Mesendoderm (in vitro differentiated cells): ENCODE data around the gene TIMM13.
A peak's percentile ranks its signal among the peaks of the same experiment; 100 is the strongest.

Source experiments
- DNase-seq: peaks from one replicate; pipeline ENCODE4 v3.0.0; 2013
- H2AK5ac ChIP-seq: 2 replicates; pipeline ENCODE4 v1.6.1; 2013; ENCODE audit warnings: low read length, inconsistent platforms
- H2BK120ac ChIP-seq: 2 replicates; pipeline ENCODE4 v1.6.1; 2013; ENCODE audit warnings: low read depth, mild to moderate bottlenecking, low read length, moderate library complexity, mixed read lengths
- H2BK15ac ChIP-seq: replicated peaks from 2 replicates; pipeline ENCODE4 v1.6.1; 2013; ENCODE audit warnings: low read depth, mild to moderate bottlenecking, moderate library complexity
- H2BK5ac ChIP-seq: 2 replicates; pipeline ENCODE4 v1.6.1; 2013; ENCODE audit warnings: low read length, inconsistent platforms
- H3K18ac ChIP-seq: 2 replicates; pipeline ENCODE4 v1.6.1; 2013; ENCODE audit warnings: mild to moderate bottlenecking, low read length, mixed read lengths
- H3K23ac ChIP-seq: one replicate; pipeline ENCODE4 v1.6.1; 2013; ENCODE audit warnings: low read length
- H3K27ac ChIP-seq: 2 replicates; pipeline ENCODE4 v1.5.1; 2013; ENCODE audit warnings: low read depth, mild to moderate bottlenecking, inconsistent platforms, low read length, moderate library complexity
- H3K27me3 ChIP-seq: 2 replicates; pipeline ENCODE4 v1.6.1; 2013; ENCODE audit warnings: low read length, control low read depth, mild to moderate bottlenecking, inconsistent platforms; ENCODE audit not compliant: insufficient read depth, poor library complexity
- H3K36me3 ChIP-seq: 2 replicates; pipeline ENCODE4 v1.6.1; 2013; ENCODE audit warnings: low read length, inconsistent platforms; ENCODE audit not compliant: control insufficient read depth, insufficient read depth
- H3K4ac ChIP-seq: one replicate; pipeline ENCODE4 v1.6.1; 2013; ENCODE audit warnings: low read depth, mild to moderate bottlenecking, low read length, moderate library complexity
- H3K4me1 ChIP-seq: 2 replicates; pipeline ENCODE4 v1.6.1; 2013; ENCODE audit warnings: low read depth, low read length, inconsistent platforms; ENCODE audit not compliant: control insufficient read depth
- H3K4me2 ChIP-seq: 2 replicates; pipeline ENCODE4 v1.6.1; 2013; ENCODE audit warnings: low read length
- H3K4me3 ChIP-seq: 2 replicates; pipeline ENCODE4 v1.5.1; 2013; ENCODE audit warnings: mild to moderate bottlenecking, low read length
- H3K56ac ChIP-seq: one replicate; pipeline ENCODE4 v1.6.1; 2013; ENCODE audit warnings: low read length
- H3K79me1 ChIP-seq: 2 replicates; pipeline ENCODE4 v1.6.1; 2013; ENCODE audit warnings: low read length, inconsistent platforms
- H3K79me2 ChIP-seq: 2 replicates; pipeline ENCODE4 v1.6.1; 2013; ENCODE audit warnings: mild to moderate bottlenecking, low read length; ENCODE audit not compliant: control insufficient read depth, insufficient read depth
- H3K9ac ChIP-seq: 2 replicates; pipeline ENCODE4 v1.6.1; 2013; ENCODE audit warnings: low read length, inconsistent platforms
- H4K5ac ChIP-seq: one replicate; pipeline ENCODE4 v1.6.1; 2013; ENCODE audit warnings: low read length
- H4K8ac ChIP-seq: one replicate; pipeline ENCODE4 v1.6.1; 2013; ENCODE audit warnings: low read depth, mild to moderate bottlenecking, control low read depth, low read length, moderate library complexity
- WGBS: extraction: QIAGEN DNeasy Blood & Tissue Kit; methylation state at CpG from one replicate; pipeline ENCODE4 v1.1.7; 2013; ENCODE audit warnings: low lambda C conversion rate, missing lambda C conversion rate; ENCODE audit not compliant: insufficient coverage; ENCODE audit errors: extremely low coverage; 5-methylcytosine and 5-hydroxymethylcytosine counted together

TIMM13 gene

GRCh38 chr19:2432131-2432848 is 4.9 kb upstream of the TIMM13 start:
- Histone ChIP-seq H3K27ac (no peak overlapping the region), H3K79me1 (peaks cover 2% of the 10 kb centered on the region), H3K9ac (no peak overlapping the region), H3K4ac (no peak overlapping the region), H2AK5ac (no peak overlapping the region), H2BK5ac (no peak overlapping the region), H3K27me3 (no peaks in the 10 kb centered on the region), H3K4me1 (no peaks in the 10 kb centered on the region), H3K23ac (no peak overlapping the region), H3K4me3 (no peak overlapping the region), H4K8ac (no peak overlapping the region), H3K79me2 (no peaks in the 10 kb centered on the region), H2BK120ac (no peak overlapping the region), H3K36me3 (peaks cover 20% of the 10 kb centered on the region), H3K18ac (no peak overlapping the region), H3K4me2 (no peak overlapping the region), H4K5ac (no peak overlapping the region), H2BK15ac (no peak overlapping the region), H3K56ac (no peak overlapping the region)
- no CpG with 5 or more reads among the region's 25 CpGs for WGBS
- DNase-seq = no peak

- peaks cover 20% of the 10 kb centered on the region for H3K36me3 ChIP-seq
- H2BK15ac ChIP-seq = no peak overlapping the region
- H3K56ac ChIP-seq = no peak overlapping the region
- no peak overlapping the region for H4K8ac ChIP-seq
- H3K4me3 ChIP-seq = no peak overlapping the region
- no peak overlapping the region for H3K27ac ChIP-seq
- H4K5ac ChIP-seq = no peak overlapping the region
- H3K4ac ChIP-seq = no peak overlapping the region
- no peak for DNase-seq
- no peak overlapping the region for H3K9ac ChIP-seq
- H3K27me3 ChIP-seq = no peaks in the 10 kb centered on the region
- no peaks in the 10 kb centered on the region for H3K4me1 ChIP-seq
- H3K18ac ChIP-seq = no peak overlapping the region
- H2BK5ac ChIP-seq = no peak overlapping the region
- H3K79me1 ChIP-seq = peaks cover 2% of the 10 kb centered on the region
- no peak overlapping the region for H3K23ac ChIP-seq
- H3K79me2 ChIP-seq = peaks cover 5% of the 10 kb centered on the region
- no CpG with 5 or more reads among the region's 37 CpGs for WGBS
- H3K4me2 ChIP-seq = no peak overlapping the region
- no peak overlapping the region for H2BK120ac ChIP-seq
- no peak overlapping the region for H2AK5ac ChIP-seq
Observed at GRCh38 chr19:2431318-2432055, 4.1 kb upstream of the TIMM13 start.

GRCh38 chr19:2429917-2430535 is 2.6 kb upstream of the TIMM13 start:
- no peak overlapping the region for H3K9ac ChIP-seq
- no peak overlapping the region for H2BK120ac ChIP-seq
- H4K5ac ChIP-seq = no peak overlapping the region
- no peak for DNase-seq
- no peaks in the 10 kb centered on the region for H3K27me3 ChIP-seq
- H3K4me3 ChIP-seq = no peak overlapping the region
- H3K18ac ChIP-seq = no peak overlapping the region
- peaks cover 17% of the 10 kb centered on the region for H3K36me3 ChIP-seq
- H3K23ac ChIP-seq = no peak overlapping the region
- no peak overlapping the region for H3K27ac ChIP-seq
- H3K79me1 ChIP-seq = peaks cover 8% of the 10 kb centered on the region
- no peak overlapping the region for H3K56ac ChIP-seq
- H3K79me2 ChIP-seq = peaks cover 15% of the 10 kb centered on the region
- no peak overlapping the region for H3K4me2 ChIP-seq
- H2BK15ac ChIP-seq = no peak overlapping the region
- H2BK5ac ChIP-seq = no peak overlapping the region
- no peak overlapping the region for H3K4ac ChIP-seq
- no peak overlapping the region for H4K8ac ChIP-seq
- H3K4me1 ChIP-seq = no peaks in the 10 kb centered on the region
- WGBS = no CpG with 5 or more reads among the region's 25 CpGs
- no peak overlapping the region for H2AK5ac ChIP-seq

GRCh38 chr19:2428756-2429711 is 1.6 kb upstream of the TIMM13 start:
- Histone ChIP-seq H2BK5ac (no peak overlapping the region), H4K8ac (no peak overlapping the region), H3K4ac (no peak overlapping the region), H3K4me3 (no peak overlapping the region), H2BK120ac (no peak overlapping the region), H2AK5ac (no peak overlapping the region), H3K79me2 (peaks cover 15% of the 10 kb centered on the region), H2BK15ac (no peak overlapping the region), H3K18ac (no peak overlapping the region), H4K5ac (no peak overlapping the region), H3K27ac (no peak overlapping the region), H3K23ac (no peak overlapping the region), H3K27me3 (no peaks in the 10 kb centered on the region), H3K4me1 (no peaks in the 10 kb centered on the region), H3K9ac (no peak overlapping the region), H3K4me2 (no peak overlapping the region), H3K79me1 (peaks cover 8% of the 10 kb centered on the region), H3K56ac (peak overlapping the region; percentile 56), H3K36me3 (peaks cover 14% of the 10 kb centered on the region)
- DNase-seq = peak; percentile 43
- no CpG with 5 or more reads among the region's 37 CpGs for WGBS

- peaks cover 12% of the 10 kb centered on the region for H3K36me3 ChIP-seq
- H2BK120ac ChIP-seq = no peak overlapping the region
- no CpG with 5 or more reads among the region's 25 CpGs for WGBS
- H3K4me2 ChIP-seq = peak overlapping the region; percentile 29
- no peaks in the 10 kb centered on the region for H3K4me1 ChIP-seq
- peak overlapping the region; percentile 51 for H3K27ac ChIP-seq
- no peaks in the 10 kb centered on the region for H3K27me3 ChIP-seq
- peaks cover 9% of the 10 kb centered on the region for H3K79me1 ChIP-seq
- peaks cover 15% of the 10 kb centered on the region for H3K79me2 ChIP-seq
- no peak overlapping the region for H2BK15ac ChIP-seq
- H2AK5ac ChIP-seq = no peak overlapping the region
- peak overlapping the region; percentile 34 for H3K9ac ChIP-seq
- no peak overlapping the region for H4K5ac ChIP-seq
- peak; percentile 71 for DNase-seq
- H4K8ac ChIP-seq = no peak overlapping the region
- H2BK5ac ChIP-seq = no peak overlapping the region
- peak overlapping the region; percentile 56 for H3K56ac ChIP-seq
- no peak overlapping the region for H3K18ac ChIP-seq
- no peak overlapping the region for H3K4ac ChIP-seq
- H3K23ac ChIP-seq = no peak overlapping the region
- H3K4me3 ChIP-seq = no peak overlapping the region
Observed at GRCh38 chr19:2428321-2428690, 920 bp upstream of the TIMM13 start.
